NCI-H128 (cell line): ENCODE data around the gene IL17RE.

Experiments
- DNase-seq: peaks from one replicate; lab custom pipeline; 2025; ENCODE audit not compliant: unreplicated experiment; lab: John Stamatoyannopoulos, UW

Gene IL17RE

DNA sequence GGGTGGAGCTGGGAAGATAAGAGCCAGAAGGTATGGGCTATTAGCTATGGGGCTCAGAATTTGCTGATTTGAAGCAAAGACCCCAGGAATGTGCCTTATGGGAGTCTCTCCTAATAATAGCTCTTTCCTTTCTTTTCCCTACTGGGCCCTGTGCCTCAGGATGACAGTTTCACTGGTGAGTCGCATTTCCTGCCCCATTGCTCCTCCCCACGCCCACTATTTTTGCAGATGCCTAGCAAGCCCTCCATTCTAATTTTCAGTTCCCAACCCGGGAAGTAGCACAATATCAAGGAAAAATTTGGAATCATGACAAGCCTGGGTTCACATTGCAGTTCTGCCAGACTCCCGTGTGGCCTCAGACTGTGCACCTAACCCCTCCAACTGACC is 583 bp downstream of the IL17RE start:
- DNase-seq: no peak

DNA sequence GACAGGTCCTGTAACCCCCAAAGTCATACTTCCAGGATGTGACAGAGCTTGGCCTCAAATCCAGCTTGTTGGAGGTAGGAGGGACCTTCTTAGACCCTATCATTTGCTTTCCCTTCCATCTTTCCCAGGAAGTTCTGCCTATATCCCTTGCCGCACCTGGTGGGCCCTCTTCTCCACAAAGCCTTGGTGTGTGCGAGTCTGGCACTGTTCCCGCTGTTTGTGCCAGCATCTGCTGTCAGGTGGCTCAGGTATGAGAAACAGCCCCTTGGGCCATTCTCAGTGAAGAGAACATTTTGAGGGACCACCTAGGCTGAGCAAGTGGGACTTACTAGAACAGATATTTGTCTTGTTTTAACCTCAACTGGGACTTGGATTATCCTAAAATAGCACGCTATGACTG is 1.3 kb downstream of the IL17RE start:
- no peak for DNase-seq

DNA sequence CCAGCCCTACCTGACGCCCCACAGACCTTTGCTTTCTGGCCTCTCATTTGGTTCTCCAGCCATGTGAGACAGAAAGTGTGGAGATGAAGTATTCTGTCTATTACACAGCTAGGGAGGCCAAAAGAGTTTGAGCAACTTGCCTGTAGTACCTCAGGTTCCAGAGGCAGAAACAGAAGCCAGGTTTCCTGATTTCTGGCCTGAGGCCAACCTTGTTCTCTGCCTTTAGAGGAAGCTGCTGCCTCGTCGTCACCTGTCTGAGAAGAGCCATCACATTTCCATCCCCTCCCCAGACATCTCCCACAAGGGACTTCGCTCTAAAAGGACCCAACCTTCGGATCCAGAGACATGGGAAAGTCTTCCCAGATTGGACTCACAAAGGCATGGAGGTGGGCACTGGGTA is 3.8 kb downstream of the IL17RE start:
- no peak for DNase-seq

DNA sequence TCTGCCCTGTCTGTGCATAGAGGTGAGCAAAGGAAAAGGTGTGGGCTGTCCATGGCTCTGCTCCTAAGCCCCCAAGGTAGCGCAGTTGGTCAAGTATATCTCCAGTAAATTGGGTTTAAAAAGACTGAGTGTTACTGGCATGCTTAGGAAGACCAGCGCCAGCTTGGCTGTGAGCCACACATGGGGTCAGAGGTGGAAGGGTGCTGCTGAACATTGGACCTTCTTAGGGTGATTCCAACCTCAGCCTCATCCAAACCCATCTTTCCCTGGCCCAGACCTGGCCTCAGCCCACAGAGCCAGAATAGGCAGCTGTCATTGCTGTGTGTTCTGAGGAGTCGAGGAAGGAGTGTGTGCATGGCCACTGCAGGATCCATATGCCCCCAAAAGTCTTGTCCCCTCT is 5.6 kb downstream of the IL17RE start:
- no peak for DNase-seq

DNA sequence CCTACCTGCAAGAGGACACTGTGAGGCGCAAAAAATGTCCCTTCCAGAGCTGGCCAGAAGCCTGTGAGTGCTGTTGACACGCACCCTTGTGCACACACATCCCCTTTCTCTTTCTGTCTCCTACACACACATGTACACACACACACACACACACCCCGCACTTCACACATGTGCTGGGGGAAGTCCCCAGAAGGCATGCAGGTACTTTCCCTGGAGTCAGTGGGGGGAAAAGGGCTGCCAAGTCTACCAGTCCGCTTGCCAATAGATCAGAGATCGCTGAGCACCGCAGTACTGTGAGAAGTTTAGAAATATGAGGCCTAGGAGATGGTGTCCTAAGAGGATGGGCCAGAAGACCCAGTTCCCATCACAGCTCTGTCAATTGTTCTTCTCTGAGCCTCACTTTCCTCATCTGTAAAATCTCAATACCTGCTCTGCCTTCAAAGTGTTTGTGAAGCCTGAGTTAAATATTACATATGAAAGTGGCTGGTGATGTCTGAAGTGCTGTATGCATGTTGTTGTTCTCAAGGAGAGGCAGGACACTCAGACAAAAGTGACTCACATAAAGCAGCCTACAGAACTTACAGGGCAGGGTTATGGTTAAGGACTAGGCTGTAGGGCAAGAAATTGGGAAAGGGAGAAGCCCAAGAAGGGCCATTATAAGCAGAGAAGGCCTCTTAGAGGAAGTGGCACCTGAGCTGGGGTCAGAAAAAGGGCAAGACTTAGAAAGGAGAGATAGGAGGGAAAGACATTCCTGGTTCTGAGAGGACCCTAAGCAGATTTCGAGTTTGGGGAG is 6.8 kb downstream of the IL17RE start:
- no peak for DNase-seq

DNA sequence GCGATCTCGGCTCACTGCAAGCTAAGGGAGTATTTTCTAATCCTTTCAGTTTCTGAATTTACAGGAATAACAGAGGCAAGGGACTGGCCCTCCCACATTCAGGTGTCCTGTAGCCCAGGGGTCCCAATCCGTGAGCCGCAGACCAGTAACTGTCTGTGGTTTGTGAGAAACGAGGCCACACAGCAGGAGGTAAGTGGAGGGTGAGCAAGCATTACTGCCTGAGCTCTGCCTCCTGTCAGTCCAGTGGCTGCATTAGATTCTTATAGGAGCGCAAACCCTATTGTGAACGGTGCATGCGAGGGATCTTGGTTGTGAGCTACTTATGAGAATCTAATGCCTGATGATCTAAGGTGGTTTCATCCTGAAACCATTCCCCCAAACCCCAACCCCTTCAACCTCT is 9.2 kb downstream of the IL17RE start:
- DNase-seq: no peak

DNA sequence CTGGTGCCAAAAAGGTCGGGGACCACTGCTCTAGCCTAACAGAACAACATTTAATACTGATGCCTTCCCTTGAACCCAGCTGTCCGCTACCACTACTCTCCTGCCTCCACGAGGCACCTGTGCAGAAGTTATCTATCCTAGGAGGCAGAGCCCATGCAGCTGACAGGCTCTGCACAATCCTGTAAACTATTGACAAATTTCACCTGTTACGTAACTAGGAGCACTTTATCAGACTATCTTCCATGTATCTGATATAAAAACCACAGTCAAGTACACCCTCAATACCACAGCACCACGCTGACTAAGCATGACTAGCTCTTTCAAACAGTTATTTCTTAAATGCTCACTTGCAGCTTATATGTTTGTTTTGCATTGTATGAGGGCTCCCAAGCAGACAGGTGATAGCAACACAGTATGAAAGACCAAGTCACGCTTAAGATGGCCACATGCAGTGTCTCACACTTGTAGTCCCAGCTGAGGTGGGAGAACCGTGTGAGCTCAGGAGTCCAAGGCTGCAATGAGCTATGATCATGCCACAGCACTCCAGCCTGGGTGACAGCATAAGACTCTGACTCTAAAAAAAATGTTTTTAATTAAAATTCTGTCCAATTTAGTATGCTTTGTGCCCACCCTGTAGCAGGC is 9.8 kb downstream of the IL17RE start:
- DNase-seq: no peak

DNA sequence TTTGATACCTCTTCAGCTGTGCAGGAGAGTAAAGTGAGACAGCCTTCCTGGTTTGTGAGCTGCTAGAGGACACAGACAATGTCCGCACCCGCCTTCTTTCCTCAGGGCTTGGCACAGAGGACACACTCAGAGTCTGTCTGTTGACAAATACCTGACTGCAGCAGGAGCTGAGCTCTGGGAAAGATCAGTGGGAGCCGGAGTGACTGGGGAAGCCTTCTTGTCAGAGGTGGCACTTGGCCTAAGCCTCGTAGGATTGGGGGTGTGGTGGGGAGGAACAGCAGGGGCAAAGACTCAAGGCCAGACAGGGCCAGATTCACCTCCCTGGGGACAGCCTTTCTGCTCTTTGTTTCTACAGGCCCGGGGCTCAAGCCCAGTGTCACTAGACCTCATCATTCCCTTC is 11.0 kb downstream of the IL17RE start:
- no peak for DNase-seq

DNA sequence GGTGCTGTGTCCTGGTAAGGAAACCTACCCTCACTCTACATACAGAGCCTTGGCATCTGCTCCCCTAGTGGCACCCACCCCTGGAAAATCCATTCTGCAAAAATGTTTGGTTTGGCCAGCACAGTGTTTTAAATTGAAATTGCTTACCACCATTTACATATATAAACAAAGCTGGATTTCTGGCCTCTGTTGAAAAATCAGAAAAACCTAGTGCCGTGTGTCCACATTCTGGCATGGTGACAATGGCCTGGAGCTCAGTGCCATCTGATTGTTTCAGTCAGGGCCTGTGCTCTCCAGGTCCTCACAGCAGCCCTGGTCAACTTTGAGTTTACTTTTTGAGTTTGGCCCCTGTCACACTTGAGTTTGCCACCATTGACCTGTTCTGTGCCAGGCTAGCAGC is 11.4 kb downstream of the IL17RE start:
- no peak for DNase-seq

DNA sequence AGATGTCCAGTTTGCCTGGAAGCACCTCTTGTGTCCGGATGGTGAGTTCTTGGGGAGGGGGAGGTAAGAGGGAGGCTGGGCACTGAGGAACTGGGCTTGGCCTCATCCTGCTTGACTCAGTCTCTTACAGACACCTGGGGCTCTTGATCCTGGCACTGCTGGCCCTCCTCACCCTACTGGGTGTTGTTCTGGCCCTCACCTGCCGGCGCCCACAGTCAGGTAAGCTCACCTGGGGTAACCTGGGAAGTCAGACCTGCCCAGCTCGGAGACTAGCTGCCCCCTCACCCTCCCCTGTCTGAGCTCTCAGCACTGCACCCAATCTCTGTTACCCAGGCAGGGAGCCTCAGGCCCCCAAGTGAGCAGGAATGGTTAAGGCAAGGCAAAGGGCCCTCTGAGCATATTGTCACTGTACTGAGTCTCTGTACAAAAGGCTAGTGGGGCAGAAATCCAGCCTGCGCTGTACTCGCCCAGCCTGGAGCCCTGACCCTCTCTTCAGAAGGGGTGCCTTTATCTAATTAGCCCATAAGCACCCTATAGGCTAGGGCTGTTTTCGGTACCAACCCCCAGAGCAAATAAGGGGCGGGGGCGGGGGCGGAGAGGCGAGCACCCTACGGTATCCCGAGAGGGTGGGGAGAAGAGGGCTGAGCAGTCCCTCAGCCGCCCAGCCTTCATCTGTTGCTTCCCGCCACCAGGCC is 12.1 kb downstream of the IL17RE start:
- DNase-seq: no peak

DNA sequence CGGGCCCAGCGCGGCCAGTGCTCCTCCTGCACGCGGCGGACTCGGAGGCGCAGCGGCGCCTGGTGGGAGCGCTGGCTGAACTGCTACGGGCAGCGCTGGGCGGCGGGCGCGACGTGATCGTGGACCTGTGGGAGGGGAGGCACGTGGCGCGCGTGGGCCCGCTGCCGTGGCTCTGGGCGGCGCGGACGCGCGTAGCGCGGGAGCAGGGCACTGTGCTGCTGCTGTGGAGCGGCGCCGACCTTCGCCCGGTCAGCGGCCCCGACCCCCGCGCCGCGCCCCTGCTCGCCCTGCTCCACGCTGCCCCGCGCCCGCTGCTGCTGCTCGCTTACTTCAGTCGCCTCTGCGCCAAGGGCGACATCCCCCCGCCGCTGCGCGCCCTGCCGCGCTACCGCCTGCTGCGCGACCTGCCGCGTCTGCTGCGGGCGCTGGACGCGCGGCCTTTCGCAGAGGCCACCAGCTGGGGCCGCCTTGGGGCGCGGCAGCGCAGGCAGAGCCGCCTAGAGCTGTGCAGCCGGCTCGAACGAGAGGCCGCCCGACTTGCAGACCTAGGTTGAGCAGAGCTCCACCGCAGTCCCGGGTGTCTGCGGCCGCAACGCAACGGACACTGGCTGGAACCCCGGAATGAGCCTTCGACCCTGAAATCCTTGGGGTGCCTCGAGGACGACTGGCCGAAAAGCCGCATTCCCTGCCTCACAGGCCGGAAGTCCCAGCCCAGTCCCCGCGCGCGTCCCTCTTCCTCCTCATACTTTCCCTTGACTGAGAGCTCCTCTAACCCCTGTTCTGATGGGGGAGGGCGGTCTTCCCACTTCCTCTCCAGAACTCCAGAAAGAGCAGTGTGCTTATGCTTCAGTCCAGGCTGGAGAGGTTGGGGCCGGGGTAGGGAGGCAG is 12.8 kb downstream of the IL17RE start:
- DNase-seq: peak; percentile 6

DNA sequence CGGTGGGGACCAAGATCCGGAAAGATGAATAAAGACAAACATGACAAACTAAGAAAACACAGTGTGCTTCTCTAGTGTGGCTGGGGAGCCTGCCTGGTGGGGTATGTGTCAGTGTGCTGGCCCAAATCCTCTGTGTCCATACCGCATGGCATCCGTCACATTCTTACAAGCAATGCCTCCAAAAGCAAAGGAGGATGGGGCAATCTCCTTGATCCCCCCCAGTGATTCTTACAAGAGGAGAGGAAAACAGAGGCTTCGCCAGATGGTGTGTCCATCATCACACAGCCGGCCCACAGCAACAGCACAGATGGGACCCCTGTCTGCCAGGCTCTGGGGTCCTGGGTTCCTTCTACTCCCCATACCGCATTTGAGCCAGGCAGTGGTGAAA is 13.7 kb downstream of the IL17RE start:
- DNase-seq: no peak

DNA sequence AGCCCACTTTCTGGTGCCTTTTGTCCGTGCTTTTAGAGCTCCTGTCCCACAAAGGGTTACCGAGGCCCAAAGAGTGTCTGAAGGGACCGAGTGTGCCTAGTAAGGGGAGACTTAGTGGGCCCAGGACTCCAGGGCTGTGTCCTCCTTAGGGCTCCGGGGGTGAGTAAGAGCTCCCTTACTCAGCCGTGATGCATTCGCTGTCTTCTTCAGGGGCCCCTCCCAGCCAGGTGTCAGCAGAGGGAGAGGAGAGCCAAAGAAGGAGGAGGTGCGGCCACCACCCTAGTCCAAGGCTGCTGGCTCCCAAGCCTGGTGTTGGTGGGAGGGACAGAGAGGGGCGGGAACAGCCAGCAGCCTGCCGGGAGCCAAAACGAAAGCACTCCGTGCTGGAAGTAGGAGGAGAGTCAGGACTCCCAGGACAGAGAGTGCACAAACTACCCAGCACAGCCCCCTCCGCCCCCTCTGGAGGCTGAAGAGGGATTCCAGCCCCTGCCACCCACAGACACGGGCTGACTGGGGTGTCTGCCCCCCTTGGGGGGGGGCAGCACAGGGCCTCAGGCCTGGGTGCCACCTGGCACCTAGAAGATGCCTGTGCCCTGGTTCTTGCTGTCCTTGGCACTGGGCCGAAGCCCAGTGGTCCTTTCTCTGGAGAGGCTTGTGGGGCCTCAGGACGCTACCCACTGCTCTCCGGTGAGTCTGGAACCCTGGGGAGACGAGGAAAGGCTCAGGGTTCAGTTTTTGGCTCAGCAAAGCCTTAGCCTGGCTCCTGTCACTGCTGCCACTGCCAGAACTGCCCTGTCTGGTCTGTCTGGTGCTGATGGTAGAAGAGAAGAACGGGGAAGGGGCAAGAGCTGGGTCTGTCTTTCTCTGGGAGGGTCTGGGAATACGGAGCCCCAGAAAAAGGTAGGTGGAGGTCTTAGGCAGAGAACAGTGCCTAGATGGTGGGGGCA is 14.4 kb downstream of the IL17RE start, which contains the start of gene IL17RC:
Gene IL17RC (plus strand): TSS at position 365 of the 947 bp plus-strand sequence. CDS start 218 bp downstream, at position 583.
- DNase-seq: peak; percentile 16

DNA sequence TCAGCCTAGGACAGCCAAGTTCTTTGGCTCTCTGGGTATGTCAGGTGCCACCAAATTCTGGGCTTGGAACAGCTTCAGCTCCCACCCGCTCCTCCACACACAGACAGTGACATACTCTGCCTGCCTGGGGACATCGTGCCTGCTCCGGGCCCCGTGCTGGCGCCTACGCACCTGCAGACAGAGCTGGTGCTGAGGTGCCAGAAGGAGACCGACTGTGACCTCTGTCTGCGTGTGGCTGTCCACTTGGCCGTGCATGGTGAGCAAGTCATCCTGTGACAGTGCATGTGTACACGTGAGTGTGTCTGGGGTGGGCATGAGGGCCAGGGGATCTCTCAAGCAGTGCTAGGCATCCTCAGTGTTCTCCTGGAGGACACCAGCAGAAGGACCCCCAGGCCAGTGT is 15.2 kb downstream of the IL17RE start:
- no peak for DNase-seq

DNA sequence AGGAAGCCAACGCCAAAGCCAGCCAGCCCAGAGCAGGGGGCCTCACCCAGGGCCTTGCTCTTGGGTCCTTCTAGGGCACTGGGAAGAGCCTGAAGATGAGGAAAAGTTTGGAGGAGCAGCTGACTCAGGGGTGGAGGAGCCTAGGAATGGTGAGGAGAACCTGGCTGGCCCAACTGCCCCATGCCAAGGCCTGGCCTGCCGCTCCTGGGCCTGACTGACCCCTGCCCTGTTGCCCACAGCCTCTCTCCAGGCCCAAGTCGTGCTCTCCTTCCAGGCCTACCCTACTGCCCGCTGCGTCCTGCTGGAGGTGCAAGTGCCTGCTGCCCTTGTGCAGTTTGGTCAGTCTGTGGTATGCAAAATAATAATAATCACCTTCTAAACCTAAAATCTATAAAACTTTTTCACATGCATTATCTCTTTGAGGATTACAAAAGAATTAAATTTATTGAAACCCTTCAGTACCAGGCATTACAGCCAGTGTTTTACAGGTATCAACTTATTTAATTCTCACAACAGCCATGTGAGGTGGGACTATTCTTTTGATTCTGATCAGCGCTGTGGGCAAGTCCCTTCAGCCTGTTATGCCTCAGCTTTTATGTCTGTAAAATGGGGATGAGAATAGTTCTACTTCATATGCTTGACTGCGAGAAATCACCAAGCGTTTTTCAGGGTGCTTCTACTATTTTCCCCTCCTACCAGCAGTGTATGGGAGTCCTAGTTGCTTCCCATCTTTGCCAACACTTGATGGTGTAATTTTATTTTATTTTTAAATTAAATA is 15.8 kb downstream of the IL17RE start:
- DNase-seq: no peak

DNA sequence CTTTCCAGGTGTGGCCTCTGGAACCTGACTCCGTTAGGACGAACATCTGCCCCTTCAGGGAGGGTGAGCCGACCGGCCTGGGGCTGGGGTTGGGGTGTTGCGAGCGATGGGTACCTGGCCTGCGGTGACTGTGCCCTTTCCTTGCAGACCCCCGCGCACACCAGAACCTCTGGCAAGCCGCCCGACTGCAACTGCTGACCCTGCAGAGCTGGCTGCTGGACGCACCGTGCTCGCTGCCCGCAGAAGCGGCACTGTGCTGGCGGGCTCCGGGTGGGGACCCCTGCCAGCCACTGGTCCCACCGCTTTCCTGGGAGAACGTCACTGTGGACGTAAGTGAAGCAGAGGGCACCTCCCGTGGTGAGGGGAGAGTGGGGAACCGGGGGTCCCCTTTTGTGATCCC is 25.5 kb downstream of the IL17RE start:
- DNase-seq: no peak

DNA sequence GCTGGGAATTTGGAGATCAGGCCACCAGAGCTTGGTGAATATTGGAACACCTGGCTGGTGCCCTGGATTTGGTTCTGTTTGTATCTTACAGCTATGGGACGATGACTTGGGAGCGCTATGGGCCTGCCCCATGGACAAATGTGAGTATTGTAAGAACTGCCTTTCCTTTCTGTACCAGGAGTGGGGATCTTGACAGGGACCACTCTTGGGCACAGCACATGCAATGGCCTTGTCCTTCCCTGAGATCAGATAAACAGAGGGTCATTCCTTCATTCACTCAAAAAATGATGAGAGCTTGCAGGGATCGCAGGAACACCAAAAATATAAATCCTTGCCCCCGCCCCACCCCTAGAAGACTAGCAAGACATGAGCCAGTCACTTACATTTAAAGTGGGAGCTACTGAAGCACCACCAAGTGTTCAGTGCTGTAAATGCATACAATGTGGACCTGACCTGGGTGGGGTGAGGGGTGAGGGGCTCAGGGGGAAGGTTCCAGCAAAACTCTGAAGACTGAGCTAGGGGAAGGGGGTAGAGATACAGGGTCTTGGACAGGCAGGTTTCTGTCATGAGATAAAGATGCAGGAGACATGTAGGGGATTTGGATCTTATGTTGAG is 28.3 kb downstream of the IL17RE start:
- no peak for DNase-seq

DNA sequence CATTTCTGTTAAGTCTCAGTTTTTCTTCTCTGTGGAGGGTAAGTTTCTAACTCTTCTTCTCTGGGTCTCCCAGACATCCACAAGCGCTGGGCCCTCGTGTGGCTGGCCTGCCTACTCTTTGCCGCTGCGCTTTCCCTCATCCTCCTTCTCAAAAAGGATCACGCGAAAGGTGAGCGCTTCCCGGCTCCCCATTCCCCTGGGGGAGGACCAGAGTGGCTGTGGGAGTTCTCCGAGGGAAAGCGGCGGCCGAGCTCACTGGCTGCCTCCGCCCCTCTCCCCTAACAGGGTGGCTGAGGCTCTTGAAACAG is 29.8 kb downstream of the IL17RE start:
- no peak for DNase-seq
